ENCODE results near the gene TAS2R40.

The TAS2R40 gene

GRCh38 chr7:143225047-143225446 is 3.2 kb downstream of the TAS2R40 start:
- DNase-seq: no peak

- DNase-seq: no peak
Observed at GRCh38 chr7:143227806-143228205, 6.0 kb downstream of the TAS2R40 start.

GRCh38 chr7:143229054-143229790 is 7.4 kb downstream of the TAS2R40 start:
- DNase-seq: no peak

GRCh38 chr7:143230602-143231457 is 9.0 kb downstream of the TAS2R40 start:
- no peak for DNase-seq

- no peak for DNase-seq
Observed at GRCh38 chr7:143233816-143234532, 12.1 kb downstream of the TAS2R40 start.

GRCh38 chr7:143234533-143234875 is 12.7 kb downstream of the TAS2R40 start:
- no peak for DNase-seq

- no peak for DNase-seq
Observed at GRCh38 chr7:143235561-143235960, 13.7 kb downstream of the TAS2R40 start.

- no peak for DNase-seq
Observed at GRCh38 chr7:143236408-143236990, 14.7 kb downstream of the TAS2R40 start.

GRCh38 chr7:143237366-143237765 is 15.5 kb downstream of the TAS2R40 start:
- DNase-seq: no peak

- no peak for DNase-seq
Observed at GRCh38 chr7:143238289-143238980, 16.6 kb downstream of the TAS2R40 start.

GRCh38 chr7:143239813-143240212 is 18.0 kb downstream of the TAS2R40 start:
- no peak for DNase-seq

GRCh38 chr7:143240291-143241168 is 18.7 kb downstream of the TAS2R40 start:
- peak in 1 of 2 experiments; percentile 32 for DNase-seq

GRCh38 chr7:143242306-143242705 is 20.5 kb downstream of the TAS2R40 start:
- no peak for DNase-seq

- no peak for DNase-seq
Observed at GRCh38 chr7:143243111-143243510, 21.3 kb downstream of the TAS2R40 start.

GRCh38 chr7:143243614-143244013 is 21.8 kb downstream of the TAS2R40 start:
- no peak for DNase-seq

- no peak for DNase-seq
Observed at GRCh38 chr7:143244321-143244720, 22.5 kb downstream of the TAS2R40 start.

- no peak for DNase-seq
Observed at GRCh38 chr7:143245123-143245522, 23.3 kb downstream of the TAS2R40 start.

GRCh38 chr7:143247372-143247771 is 25.5 kb downstream of the TAS2R40 start:
- DNase-seq: no peak

GRCh38 chr7:143248761-143249354 is 27.0 kb downstream of the TAS2R40 start:
- no peak for DNase-seq

GRCh38 chr7:143250199-143250598 is 28.4 kb downstream of the TAS2R40 start:
- DNase-seq: no peak

GRCh38 chr7:143250822-143251221 is 29.0 kb downstream of the TAS2R40 start:
- DNase-seq: no peak

All from cerebellar nuclear complex (tissue), 1 donor.